K562 (cell line): Measurements from ENCODE around the gene PPIE. TPM values are rescaled to one million over a fixed set of nuclear protein-coding genes. Genes with fewer than 3 reads are reported as not detected.

Experiments
- C11orf30 ChIP-seq: fragments of 450-650 bp; IDR thresholded peaks from 2 replicates; pipeline ENCODE4 v1.6.1; 2016; ENCODE audit warnings: low read depth, mild to moderate bottlenecking
- CBX1 ChIP-seq: sonication (generic); IDR thresholded peaks from 2 replicates; pipeline ENCODE4 v1.6.1; 2016; ENCODE audit warnings: antibody characterized with exemption, low read depth, mild to moderate bottlenecking
- HCFC1 ChIP-seq: IDR thresholded peaks from 2 replicates; pipeline ENCODE4 v1.6.1; 2012; ENCODE audit warnings: low read depth, low read length, improper control_type of control experiment
- KDM2B ChIP-seq: fragments of 250-450 bp; sonication (Bioruptor Pico); IDR thresholded peaks from 2 replicates; pipeline ENCODE4 v1.8.0; 2021; ENCODE audit warnings: mild to moderate bottlenecking, moderate library complexity
- MAZ ChIP-seq, 2 experiments: fragments of 450-650 bp in 1 of 2; sonication (generic) in 1 of 2; formaldehyde crosslinking; IDR thresholded peaks in 1 of 2; conservative IDR thresholded peaks in 1 of 2; 2 replicates each; pipeline versions ENCODE4 v1.4.0 to v1.5.0; 2020; ENCODE audit warnings: mild to moderate bottlenecking in 1 of 2, missing genetic modification reagents in 1 of 2
- NCOA1 ChIP-seq: fragments of 450-650 bp; IDR thresholded peaks from 2 replicates; pipeline ENCODE4 v1.6.1; 2016; ENCODE audit warnings: low read depth
- PCBP1 ChIP-seq: fragments of 200-400 bp; formaldehyde crosslinking; IDR thresholded peaks from 2 replicates; pipeline ENCODE4 v1.6.1; 2018; ENCODE audit warnings: mild to moderate bottlenecking, low read depth, low read length; ENCODE audit not compliant: poor library complexity, severe bottlenecking
- TOE1 ChIP-seq, 2 experiments: fragments of 450-650 bp in 1 of 2; sonication (generic) in 1 of 2; formaldehyde crosslinking in 1 of 2; IDR thresholded peaks; 2 replicates each; pipeline versions ENCODE4 v1.7.1 to v1.8.0; 2016 to 2022; ENCODE audit warnings: borderline replicate concordance in 2 of 2, mild to moderate bottlenecking in 2 of 2, antibody characterized with exemption in 1 of 2, inconsistent platforms in 1 of 2, low read depth in 1 of 2, missing genetic modification reagents in 1 of 2, moderate library complexity in 1 of 2
- ZNF224 ChIP-seq: sonication (generic); formaldehyde crosslinking; IDR thresholded peaks from 2 replicates; pipeline ENCODE4 v1.8.0; 2022; ENCODE audit warnings: mild to moderate bottlenecking, missing genetic modification reagents
- ZNF232 ChIP-seq: sonication (generic); formaldehyde crosslinking; IDR thresholded peaks from 2 replicates; pipeline ENCODE4 v1.8.0; 2022; ENCODE audit warnings: mild to moderate bottlenecking, missing genetic modification reagents
- polyA plus RNA-seq, 8 experiments: library from polyadenylated mRNA; depleted of rRNA in 4 of 8; stranded (reverse) in 5 of 8; unstranded in 3 of 8; fragments of >200 nt; fragmentation: Nextera tagmentation in 2 of 8; fragmentation: Illumina TruSeq in 1 of 8; extraction: Ambion mirVana in 2 of 8; extraction: Trizol in 1 of 8; gene quantifications; 2 replicates each; pipeline versions ENCODE4 v1.2.1 to v1.2.3, GENCODE V29; 2011 to 2014; ENCODE audit warnings: inconsistent platforms in 1 of 8, missing spikeins in 1 of 8
- total RNA-seq, 7 experiments: library from RNA; depleted of rRNA in 6 of 7; stranded (reverse); fragments of >200 nt in 6 of 7; fragmentation: Illumina TruSeq in 2 of 7; extraction: Trizol in 2 of 7; gene quantifications; 2 replicates each; pipeline versions ENCODE4 v1.2.1 to v1.2.3, GENCODE V29; 2011 to 2021; ENCODE audit warnings: low replicate concordance in 1 of 7
- TF ChIP-seq, protein P1 (sequence below): fragments of 200-800 bp; sonication (Bioruptor generic); IDR thresholded peaks from 2 replicates; pipeline ENCODE4 v1.6.1; 2017; ENCODE audit warnings: missing genetic modification characterization, missing compliant biosample characterization
- TF ChIP-seq, protein P2 (sequence below): fragments of 200-800 bp; sonication (Bioruptor generic); IDR thresholded peaks from 2 replicates; pipeline ENCODE4 v1.6.1; 2017; ENCODE audit warnings: missing genetic modification characterization, missing compliant biosample characterization
- TF ChIP-seq, protein P3 (sequence below): sonication (generic); formaldehyde crosslinking; IDR thresholded peaks from 2 replicates; pipeline ENCODE4 v1.9.0; 2022; ENCODE audit warnings: mild to moderate bottlenecking, missing genetic modification reagents
- TF ChIP-seq, protein P4 (sequence below): fragments of 450-650 bp; formaldehyde crosslinking; IDR thresholded peaks from 2 replicates; pipeline ENCODE4 v1.4.0; 2020; ENCODE audit warnings: mild to moderate bottlenecking, moderate library complexity

The PPIE gene
- total and polyA plus RNA-seq, 9 of the 15 experiments (the other 6 are each of a cell fraction or from before 2014, with no cell fraction given) = 75.4 to 444 (median 131) TPM

DNA sequence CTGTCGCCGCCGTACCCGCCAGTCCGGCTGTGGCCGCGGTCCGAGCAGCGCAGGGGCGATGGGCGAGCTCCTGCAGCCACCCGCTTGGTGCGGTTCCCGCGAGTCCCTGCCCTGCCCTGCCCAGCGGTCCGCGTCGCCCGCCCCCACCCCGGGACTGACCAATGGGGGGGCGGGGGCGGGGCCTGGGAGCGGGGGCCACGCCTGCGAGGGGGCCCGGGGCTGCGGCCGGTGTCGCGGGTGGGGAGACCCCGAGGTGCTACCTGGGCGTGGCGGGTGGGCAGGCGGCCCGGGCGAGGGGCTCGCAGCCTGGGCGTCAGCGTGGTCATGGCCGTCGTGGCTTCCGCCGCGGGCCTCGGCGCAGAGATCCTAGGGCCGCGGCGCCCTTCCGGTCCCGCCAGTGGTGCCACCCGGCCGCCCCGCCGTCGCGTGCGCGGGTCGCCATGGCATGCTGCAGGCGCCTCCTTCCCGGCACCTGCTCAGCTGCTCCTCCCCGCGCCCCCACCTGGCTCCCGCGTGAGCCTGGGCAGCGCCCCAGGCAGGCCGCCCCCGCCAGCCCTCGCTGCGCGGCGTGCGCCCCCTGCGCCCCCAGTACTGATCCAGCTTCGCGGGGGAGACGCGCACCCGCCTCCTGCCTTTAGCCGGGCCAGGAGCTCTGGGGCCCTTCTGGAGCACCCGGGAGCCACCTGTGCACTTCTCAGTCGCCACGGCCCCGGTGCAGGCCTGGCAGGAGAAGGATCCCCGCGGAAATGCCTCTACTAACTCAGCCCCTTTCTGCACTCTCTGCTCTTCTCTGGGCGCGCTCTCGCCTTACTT is 50.3 kb downstream of the PPIE start, which contains the start of gene BMP8B (continued):
- TF ChIP-seq ZNF224 (CRISPR knock-in tag) (peak; percentile 10; the same call in 1 of the 2 replicates), PCBP1 (peak; percentile 61), NCOA1 (no peak), ZNF232 (peak; percentile 60; the same call in 1 of the 2 replicates), TOE1 (IDR thresholded peaks at IDR 0.05; ENCODE audit: borderline replicate concordance) (no peak), TOE1 (CRISPR knock-in tag; IDR thresholded peaks at IDR 0.05; ENCODE audit: borderline replicate concordance, low read depth) (no peak), MAZ (CRISPR knock-in tag; conservative IDR thresholded peaks at IDR 0.05 in 1 of 2, IDR thresholded peaks at IDR 0.05 in 1 of 2) (peak; percentile 33 to 87; a peak in 3 of 4 replicates), CBX1 (no peak), C11orf30 (no peak), HCFC1 (no peak), KDM2B (CRISPR knock-in tag) (0 out of 2 replicates have a peak, but pooled peaks have one; percentile 52)
- TF ChIP-seq, protein P1, sequence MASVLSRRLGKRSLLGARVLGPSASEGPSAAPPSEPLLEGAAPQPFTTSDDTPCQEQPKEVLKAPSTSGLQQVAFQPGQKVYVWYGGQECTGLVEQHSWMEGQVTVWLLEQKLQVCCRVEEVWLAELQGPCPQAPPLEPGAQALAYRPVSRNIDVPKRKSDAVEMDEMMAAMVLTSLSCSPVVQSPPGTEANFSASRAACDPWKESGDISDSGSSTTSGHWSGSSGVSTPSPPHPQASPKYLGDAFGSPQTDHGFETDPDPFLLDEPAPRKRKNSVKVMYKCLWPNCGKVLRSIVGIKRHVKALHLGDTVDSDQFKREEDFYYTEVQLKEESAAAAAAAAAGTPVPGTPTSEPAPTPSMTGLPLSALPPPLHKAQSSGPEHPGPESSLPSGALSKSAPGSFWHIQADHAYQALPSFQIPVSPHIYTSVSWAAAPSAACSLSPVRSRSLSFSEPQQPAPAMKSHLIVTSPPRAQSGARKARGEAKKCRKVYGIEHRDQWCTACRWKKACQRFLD (CRISPR knock-in tag) = peak; percentile 80
- TF ChIP-seq, protein P2, sequence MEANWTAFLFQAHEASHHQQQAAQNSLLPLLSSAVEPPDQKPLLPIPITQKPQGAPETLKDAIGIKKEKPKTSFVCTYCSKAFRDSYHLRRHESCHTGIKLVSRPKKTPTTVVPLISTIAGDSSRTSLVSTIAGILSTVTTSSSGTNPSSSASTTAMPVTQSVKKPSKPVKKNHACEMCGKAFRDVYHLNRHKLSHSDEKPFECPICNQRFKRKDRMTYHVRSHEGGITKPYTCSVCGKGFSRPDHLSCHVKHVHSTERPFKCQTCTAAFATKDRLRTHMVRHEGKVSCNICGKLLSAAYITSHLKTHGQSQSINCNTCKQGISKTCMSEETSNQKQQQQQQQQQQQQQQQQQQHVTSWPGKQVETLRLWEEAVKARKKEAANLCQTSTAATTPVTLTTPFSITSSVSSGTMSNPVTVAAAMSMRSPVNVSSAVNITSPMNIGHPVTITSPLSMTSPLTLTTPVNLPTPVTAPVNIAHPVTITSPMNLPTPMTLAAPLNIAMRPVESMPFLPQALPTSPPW = peak; percentile 88
- TF ChIP-seq, protein P3, sequence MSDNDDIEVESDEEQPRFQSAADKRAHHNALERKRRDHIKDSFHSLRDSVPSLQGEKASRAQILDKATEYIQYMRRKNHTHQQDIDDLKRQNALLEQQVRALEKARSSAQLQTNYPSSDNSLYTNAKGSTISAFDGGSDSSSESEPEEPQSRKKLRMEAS (CRISPR knock-in tag) = peak; percentile 76
- TF ChIP-seq, protein P4, sequence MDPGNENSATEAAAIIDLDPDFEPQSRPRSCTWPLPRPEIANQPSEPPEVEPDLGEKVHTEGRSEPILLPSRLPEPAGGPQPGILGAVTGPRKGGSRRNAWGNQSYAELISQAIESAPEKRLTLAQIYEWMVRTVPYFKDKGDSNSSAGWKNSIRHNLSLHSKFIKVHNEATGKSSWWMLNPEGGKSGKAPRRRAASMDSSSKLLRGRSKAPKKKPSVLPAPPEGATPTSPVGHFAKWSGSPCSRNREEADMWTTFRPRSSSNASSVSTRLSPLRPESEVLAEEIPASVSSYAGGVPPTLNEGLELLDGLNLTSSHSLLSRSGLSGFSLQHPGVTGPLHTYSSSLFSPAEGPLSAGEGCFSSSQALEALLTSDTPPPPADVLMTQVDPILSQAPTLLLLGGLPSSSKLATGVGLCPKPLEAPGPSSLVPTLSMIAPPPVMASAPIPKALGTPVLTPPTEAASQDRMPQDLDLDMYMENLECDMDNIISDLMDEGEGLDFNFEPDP (CRISPR knock-in tag) = no peak
- TF ChIP-seq, all 486 proteins: peak for 102
